Keratinocyte (primary cell): ENCODE data around the gene DHPS. TPM values are rescaled to one million over a fixed set of nuclear protein-coding genes. Genes with fewer than 3 reads are reported as not detected.
A peak's percentile ranks its signal among the peaks of the same experiment; 100 is the strongest.

Source experiments
- DNase-seq: peaks from one replicate; pipeline ENCODE4 v3.0.0-alpha.2; 2011; ENCODE audit warnings: low read depth, missing footprints, low spot score
- FAIRE-seq: peaks from 2 replicates; lab custom pipeline; 2011; peaks lifted over from hg19 to GRCh38; lab: Jason Lieb, UNC
- H2AFZ ChIP-seq: 2 replicates; pipeline ENCODE4 v1.6.0; 2012; ENCODE audit warnings: low read length, control low read depth, inconsistent platforms; ENCODE audit not compliant: control insufficient read depth
- H3K27ac ChIP-seq: 2 replicates; pipeline ENCODE4 v1.5.1; 2011; ENCODE audit warnings: low read length; ENCODE audit not compliant: control insufficient read depth, insufficient read depth
- H3K27me3 ChIP-seq: 3 replicates; pipeline ENCODE4 v1.6.0; 2011; ENCODE audit warnings: low read length; ENCODE audit not compliant: control insufficient read depth, insufficient read depth; ENCODE audit errors: extremely low read depth
- H3K36me3 ChIP-seq, 2 experiments: 2 replicates in 1 of 2; 3 replicates in 1 of 2; pipeline ENCODE4 v1.5.1; 2011; ENCODE audit warnings: low read length in 2 of 2, mild to moderate bottlenecking in 1 of 2; ENCODE audit not compliant: control insufficient read depth in 2 of 2, insufficient read depth in 2 of 2; ENCODE audit errors: extremely low read depth in 1 of 2
- H3K4me1 ChIP-seq: 3 replicates; pipeline ENCODE4 v1.5.1; 2011; ENCODE audit warnings: low read length; ENCODE audit not compliant: control insufficient read depth, insufficient read depth; ENCODE audit errors: extremely low read depth
- H3K4me2 ChIP-seq: 3 replicates; pipeline ENCODE4 v1.6.0; 2011; ENCODE audit warnings: low read depth, low read length; ENCODE audit not compliant: control insufficient read depth, insufficient read depth; ENCODE audit errors: extremely low read depth
- H3K4me3 ChIP-seq, 3 experiments: fragments of 200-600 bp in 1 of 3; sonication (generic) in 1 of 3; 2 replicates in 2 of 3; 3 replicates in 1 of 3; pipeline ENCODE4 v1.5.1; 2011 to 2016; ENCODE audit warnings: low read length in 3 of 3, mild to moderate bottlenecking in 3 of 3, control low read depth in 2 of 3, inconsistent platforms in 1 of 3, low read depth in 1 of 3, mixed read lengths in 1 of 3, mixed run types in 1 of 3, moderate library complexity in 1 of 3; ENCODE audit not compliant: control insufficient read depth in 2 of 3, insufficient read depth in 2 of 3; ENCODE audit errors: extremely low read depth in 1 of 3
- H3K79me2 ChIP-seq: 2 replicates; pipeline ENCODE4 v1.6.0; 2012; ENCODE audit warnings: low read length; ENCODE audit not compliant: control insufficient read depth, insufficient read depth
- H3K9ac ChIP-seq: 3 replicates; pipeline ENCODE4 v1.6.0; 2011; ENCODE audit warnings: low read length; ENCODE audit not compliant: control insufficient read depth, insufficient read depth; ENCODE audit errors: extremely low read depth
- H3K9me1 ChIP-seq: 3 replicates; pipeline ENCODE4 v1.6.0; 2011; ENCODE audit warnings: low read length; ENCODE audit not compliant: control insufficient read depth, insufficient read depth; ENCODE audit errors: extremely low read depth
- H3K9me3 ChIP-seq: 2 replicates; pipeline ENCODE4 v1.5.1; 2012; ENCODE audit warnings: low read depth, low read length; ENCODE audit not compliant: control insufficient read depth
- H4K20me1 ChIP-seq: 3 replicates; pipeline ENCODE4 v1.6.0; 2011; ENCODE audit warnings: low read length; ENCODE audit not compliant: control insufficient read depth, insufficient read depth; ENCODE audit errors: extremely low read depth
- EZH2 ChIP-seq: IDR thresholded peaks from one replicate; pipeline ENCODE4 v1.6.1; 2012; ENCODE audit warnings: inconsistent platforms, mild to moderate bottlenecking, low read length, moderate library complexity
- dilution Hi-C: fragments of 300-500 bp; cut with MboI; formaldehyde crosslinking; loops from one replicate; pipeline ENCODE4 v1.7.0; 2020; ENCODE audit warnings: low sequenced_read_pairs; ENCODE audit not compliant: extremely low pct_ligation_motif_present
- polyA plus RNA-seq, 5 experiments: library from polyadenylated mRNA; depleted of rRNA in 3 of 5; stranded (reverse) in 3 of 5; stranded (forward) in 1 of 5; unstranded in 1 of 5; fragments of >200 nt; gene quantifications; 1 replicate in 1 of 5; 2 replicates in 3 of 5; 3 replicates in 1 of 5; pipeline versions ENCODE4 v1.2.1 to v1.2.3, GENCODE V29; 2011 to 2012; ENCODE audit warnings: missing spikeins in 2 of 5, low read depth in 1 of 5, low replicate concordance in 1 of 5
- TF ChIP-seq, protein P1 (sequence below), 3 experiments: IDR thresholded peaks in 1 of 3; conservative IDR thresholded peaks in 1 of 3; optimal IDR thresholded peaks in 1 of 3; 2 replicates in 2 of 3; 3 replicates in 1 of 3; pipeline versions ENCODE3 to v1.5.1; 2011; ENCODE audit warnings: low read length in 3 of 3, mild to moderate bottlenecking in 3 of 3, moderate library complexity in 2 of 3, control low read depth in 1 of 3, inconsistent platforms in 1 of 3; ENCODE audit not compliant: insufficient read depth in 2 of 3; ENCODE audit errors: extremely low read depth in 1 of 3

Gene DHPS
- polyA plus RNA-seq, 1 donor (not counting 4 experiments of a cell fraction or from before 2014, with no cell fraction given) = 36.5 TPM

DNA sequence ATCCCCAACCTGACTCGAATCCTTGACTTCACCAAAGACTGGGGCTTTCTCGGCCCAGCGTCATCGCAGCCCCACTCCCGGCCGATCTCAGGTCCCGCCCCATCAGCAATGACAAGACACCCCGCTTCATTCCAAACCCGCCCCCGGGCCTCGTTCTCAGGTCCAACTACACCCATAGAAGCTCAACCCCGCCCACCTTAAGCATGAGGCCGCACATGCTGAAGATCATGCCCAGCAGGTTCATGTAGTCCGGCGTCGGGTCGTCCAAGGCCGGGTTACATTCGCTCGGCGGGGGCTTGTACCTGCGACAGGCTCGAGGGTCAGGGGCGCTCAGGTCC is 12.8 kb downstream of the DHPS start:
- H3K9ac ChIP-seq = peak overlapping the region; percentile 94
- FAIRE-seq (no peak), DNase-seq (peak; percentile 59)
- H3K36me3 ChIP-seq = peaks cover 10 to 19% of the 10 kb centered on the region in 2 experiments
- peak overlapping the region; percentile 68 to 100 (median 91) for H3K4me3 ChIP-seq
- H4K20me1 ChIP-seq = no peaks in the 10 kb centered on the region
- TF ChIP-seq, protein P1, sequence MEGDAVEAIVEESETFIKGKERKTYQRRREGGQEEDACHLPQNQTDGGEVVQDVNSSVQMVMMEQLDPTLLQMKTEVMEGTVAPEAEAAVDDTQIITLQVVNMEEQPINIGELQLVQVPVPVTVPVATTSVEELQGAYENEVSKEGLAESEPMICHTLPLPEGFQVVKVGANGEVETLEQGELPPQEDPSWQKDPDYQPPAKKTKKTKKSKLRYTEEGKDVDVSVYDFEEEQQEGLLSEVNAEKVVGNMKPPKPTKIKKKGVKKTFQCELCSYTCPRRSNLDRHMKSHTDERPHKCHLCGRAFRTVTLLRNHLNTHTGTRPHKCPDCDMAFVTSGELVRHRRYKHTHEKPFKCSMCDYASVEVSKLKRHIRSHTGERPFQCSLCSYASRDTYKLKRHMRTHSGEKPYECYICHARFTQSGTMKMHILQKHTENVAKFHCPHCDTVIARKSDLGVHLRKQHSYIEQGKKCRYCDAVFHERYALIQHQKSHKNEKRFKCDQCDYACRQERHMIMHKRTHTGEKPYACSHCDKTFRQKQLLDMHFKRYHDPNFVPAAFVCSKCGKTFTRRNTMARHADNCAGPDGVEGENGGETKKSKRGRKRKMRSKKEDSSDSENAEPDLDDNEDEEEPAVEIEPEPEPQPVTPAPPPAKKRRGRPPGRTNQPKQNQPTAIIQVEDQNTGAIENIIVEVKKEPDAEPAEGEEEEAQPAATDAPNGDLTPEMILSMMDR (optimal IDR thresholded peaks at IDR 0.05 in 1 of 3, IDR thresholded peaks at IDR 0.05 in 1 of 3, conservative IDR thresholded peaks at IDR 0.05 in 1 of 3; ENCODE audit: extremely low read depth in 1 of 3, insufficient read depth in 2 of 3, low read length in 3 of 3) = no peak
- TF ChIP-seq EZH2 = no peak
- no peaks in the 10 kb centered on the region for H3K27me3 ChIP-seq
- H3K4me1 ChIP-seq = peaks cover 34% of the 10 kb centered on the region
- dilution Hi-C loops = no loop called here
- H3K4me2 ChIP-seq = peak overlapping the region; percentile 95
- H2AFZ ChIP-seq = peak overlapping the region; percentile 92
- H3K79me2 ChIP-seq = peaks cover 46% of the 10 kb centered on the region
- peak overlapping the region; percentile 99 for H3K27ac ChIP-seq
- no peaks in the 10 kb centered on the region for H3K9me3 ChIP-seq
- H3K9me1 ChIP-seq = no peaks in the 10 kb centered on the region

DNA sequence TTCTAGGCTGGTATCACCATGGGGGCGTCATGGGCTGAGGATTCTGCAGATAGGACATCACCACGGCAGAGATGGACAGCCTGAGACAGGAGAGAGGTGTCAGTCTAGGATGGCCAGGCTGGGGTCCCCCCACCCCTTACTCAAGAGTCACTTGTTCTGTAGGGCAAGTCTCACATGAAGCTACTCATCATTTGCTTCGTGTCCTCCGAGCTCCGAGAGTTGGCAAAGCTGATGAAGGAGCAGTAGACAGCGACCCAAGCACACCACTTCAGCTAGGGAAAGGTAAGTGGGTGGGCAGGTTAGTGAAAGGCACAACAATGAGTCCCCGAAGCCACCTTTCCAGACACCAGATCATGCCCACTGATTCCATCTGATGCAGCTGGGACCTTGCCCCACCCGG is 13.3 kb downstream of the DHPS start:
- FAIRE-seq = no peak

More for the DNA sequence above, 13.3 kb downstream of the DHPS start:
- H3K27ac ChIP-seq = peak overlapping the region; percentile 99
- H2AFZ ChIP-seq = no peak overlapping the region
- H3K4me3 ChIP-seq = peak overlapping the region; percentile 68 to 100 (median 91)
- TF ChIP-seq EZH2 = no peak
- TF ChIP-seq, protein P1 (optimal IDR thresholded peaks at IDR 0.05 in 1 of 3, IDR thresholded peaks at IDR 0.05 in 1 of 3, conservative IDR thresholded peaks at IDR 0.05 in 1 of 3; ENCODE audit: extremely low read depth in 1 of 3, insufficient read depth in 2 of 3, low read length in 3 of 3) = no peak
- peaks cover 34% of the 10 kb centered on the region for H3K4me1 ChIP-seq
- H3K36me3 ChIP-seq = peaks cover 13 to 20% of the 10 kb centered on the region in 2 experiments
- H3K27me3 ChIP-seq = no peaks in the 10 kb centered on the region
- peak overlapping the region; percentile 95 for H3K4me2 ChIP-seq
- no peak for DNase-seq
- H3K9me3 ChIP-seq = no peaks in the 10 kb centered on the region
- dilution Hi-C loops = no loop called here
- peaks cover 46% of the 10 kb centered on the region for H3K79me2 ChIP-seq
- H3K9ac ChIP-seq = peak overlapping the region; percentile 94
- H4K20me1 ChIP-seq = no peaks in the 10 kb centered on the region
- no peaks in the 10 kb centered on the region for H3K9me1 ChIP-seq
